ENCODE results near the gene GSK3B. TPM values are rescaled to one million over a fixed set of nuclear protein-coding genes. Genes with fewer than 3 reads are reported as not detected.
"Not testable (repeated sequence)": the region's sequence is repeated elsewhere in the genome, so short reads cannot be mapped to it uniquely, and the experiment has no call there.

GSK3B gene
- polyA plus RNA-seq, 1 donor: 49.9 TPM

DNA sequence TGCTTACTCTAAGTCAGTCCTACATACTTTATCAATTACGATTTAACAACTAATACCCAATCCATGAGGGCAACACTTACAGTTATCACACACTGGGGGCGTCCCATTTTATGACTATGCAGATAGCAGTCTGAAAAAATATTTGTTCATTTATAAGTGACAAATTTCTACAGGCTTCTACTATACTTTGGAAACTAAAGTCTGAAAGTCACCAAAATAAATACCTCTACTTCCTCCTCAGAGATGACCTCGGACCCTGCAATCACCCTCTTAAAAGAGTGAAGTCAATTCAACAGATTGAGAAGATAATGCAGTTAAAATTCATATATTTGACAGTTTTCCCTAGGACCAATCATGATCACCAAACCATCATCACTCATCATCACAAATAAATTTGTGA lies 76.6 kb downstream of the GSK3B start:
- no peak for DNase-seq

DNA sequence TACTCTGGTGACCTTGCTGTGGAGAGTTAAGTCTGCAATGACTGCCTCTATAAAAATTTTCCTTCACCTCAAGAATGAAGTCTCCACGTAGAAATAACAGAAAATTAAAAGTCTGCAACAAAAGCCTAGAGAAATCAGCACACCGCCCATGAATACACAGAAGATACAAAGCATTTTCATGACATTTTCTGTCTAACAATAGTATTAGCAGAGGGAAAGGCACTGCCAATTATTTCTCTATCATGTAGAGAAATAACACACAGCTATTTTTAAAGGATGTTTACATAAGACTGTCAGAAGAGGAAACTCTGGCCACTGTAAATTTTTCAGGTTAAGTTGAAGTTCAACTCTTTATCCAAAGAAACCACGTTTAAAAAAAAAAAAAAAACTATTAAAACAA lies 80.8 kb downstream of the GSK3B start:
- no peak for DNase-seq

GRCh38 chr3:120005741-120006140 lies 88.5 kb downstream of the GSK3B start:
- not testable (repeated sequence) for DNase-seq

GRCh38 chr3:120004008-120004498 lies 90.2 kb downstream of the GSK3B start:
- not testable (repeated sequence) for DNase-seq

- DNase-seq: no peak
These were observed 96.1 kb downstream of the GSK3B start for GRCh38 chr3:119998166-119998565.

GRCh38 chr3:119990888-119991287 lies 103.4 kb downstream of the GSK3B start:
- DNase-seq: no peak

- DNase-seq: no peak
These were observed 104.1 kb downstream of the GSK3B start for GRCh38 chr3:119989981-119990655.

DNA sequence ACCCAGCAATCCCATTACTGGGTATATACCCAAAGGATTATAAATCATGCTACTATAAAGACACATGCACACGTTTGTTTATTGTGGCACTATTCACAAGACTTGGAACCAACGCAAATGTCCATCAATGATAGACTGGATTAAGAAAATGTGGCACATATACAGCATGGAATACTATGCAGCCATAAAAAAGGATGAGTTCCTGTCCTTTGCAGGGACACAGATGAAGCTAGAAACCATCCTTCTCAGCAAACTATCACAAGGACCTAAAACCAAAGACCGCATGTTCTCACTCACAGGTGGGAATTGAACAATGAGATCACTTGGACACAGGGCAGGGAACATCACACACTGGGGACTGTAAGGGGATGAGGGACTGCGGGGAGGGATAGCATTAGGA lies 107.4 kb downstream of the GSK3B start:
- not testable (repeated sequence) for DNase-seq

DNA sequence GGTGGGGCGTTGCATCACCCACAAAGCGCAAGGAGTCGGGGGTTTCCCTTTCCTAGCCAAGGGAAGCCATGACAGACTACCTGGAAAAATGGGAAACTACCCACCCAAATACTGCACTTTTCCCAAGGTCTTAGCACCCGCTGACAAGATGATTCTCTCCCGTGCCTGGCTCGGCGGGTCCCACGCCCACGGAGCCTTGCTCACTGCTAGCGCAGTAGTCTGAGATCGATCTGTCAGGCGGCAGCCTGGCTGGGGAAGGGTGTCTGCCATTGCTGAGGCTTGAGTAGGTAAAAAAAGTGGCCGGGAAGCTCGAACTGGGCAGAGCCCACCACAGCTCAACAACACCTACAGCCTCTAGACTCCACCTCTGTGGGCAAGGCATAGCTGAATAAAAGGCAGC lies 112.9 kb downstream of the GSK3B start:
- no peak for DNase-seq

DNA sequence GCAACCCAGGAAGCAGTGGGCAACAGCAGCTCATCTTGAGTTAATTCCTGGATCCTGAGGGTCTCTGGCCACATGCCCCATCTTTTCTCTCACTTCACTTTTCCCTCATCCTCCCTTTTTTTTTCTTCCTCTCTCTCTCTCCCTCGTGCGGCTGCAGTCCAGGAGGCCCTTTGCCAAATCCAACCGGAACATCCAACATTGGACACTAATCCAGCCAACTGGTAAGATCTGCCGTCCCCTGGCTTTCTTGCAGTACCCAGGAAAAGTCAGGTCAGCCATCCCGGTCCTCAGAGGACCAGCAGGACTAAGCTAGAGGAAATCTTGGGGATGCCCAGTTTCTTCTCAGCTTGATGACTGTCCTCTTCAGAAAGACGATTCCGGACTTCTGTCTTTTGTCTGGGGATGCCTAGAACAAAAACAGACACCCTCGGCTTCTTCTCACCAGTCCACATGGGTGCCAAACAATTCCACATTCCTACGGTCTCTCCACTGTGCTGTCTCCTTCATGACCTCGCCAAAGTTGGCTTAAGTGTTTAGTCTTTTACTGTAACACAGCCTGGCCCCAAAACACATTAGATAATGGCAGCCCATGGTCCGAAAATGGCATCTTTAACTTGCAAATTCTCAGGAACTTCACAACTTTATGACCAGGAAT lies 115.6 kb downstream of the GSK3B start:
- DNase-seq: no peak

DNA sequence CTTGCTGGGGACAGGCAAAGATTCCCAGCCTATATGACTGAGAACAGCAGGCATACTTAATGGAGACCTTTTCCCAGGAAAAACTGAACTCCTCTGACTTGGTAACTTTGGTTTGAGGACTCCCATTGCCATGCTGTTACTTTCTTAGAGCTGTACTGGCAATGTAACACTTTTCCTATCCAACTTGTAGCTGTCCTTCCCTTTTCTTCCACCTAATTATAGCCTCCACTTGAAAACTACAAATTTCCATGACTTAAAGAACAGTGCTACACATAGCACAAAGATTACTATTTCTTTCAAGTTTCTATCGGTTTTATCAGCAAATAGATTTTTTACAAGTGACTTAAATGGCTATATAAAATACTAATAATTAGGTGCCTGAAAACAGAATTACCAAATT lies 116.9 kb downstream of the GSK3B start:
- DNase-seq: no peak

DNA sequence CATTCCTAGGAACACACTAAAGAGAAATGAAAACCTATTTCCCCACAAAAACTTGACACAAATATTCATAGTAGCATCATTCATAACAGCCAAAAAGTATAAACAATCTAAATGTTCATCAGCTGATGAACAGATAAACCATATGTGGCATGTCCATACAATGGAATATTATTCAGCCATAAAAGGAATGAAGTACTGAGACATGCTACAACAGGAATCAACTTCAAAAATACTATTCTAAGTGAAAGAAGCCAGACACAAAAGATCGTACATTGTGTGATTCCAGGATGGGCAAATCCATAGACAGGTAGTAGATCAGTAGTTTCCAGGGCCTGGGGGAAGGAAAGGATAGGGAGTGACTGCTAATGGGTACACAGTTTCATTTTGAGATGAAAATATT lies 118.0 kb downstream of the GSK3B start:
- DNase-seq: no peak

DNA sequence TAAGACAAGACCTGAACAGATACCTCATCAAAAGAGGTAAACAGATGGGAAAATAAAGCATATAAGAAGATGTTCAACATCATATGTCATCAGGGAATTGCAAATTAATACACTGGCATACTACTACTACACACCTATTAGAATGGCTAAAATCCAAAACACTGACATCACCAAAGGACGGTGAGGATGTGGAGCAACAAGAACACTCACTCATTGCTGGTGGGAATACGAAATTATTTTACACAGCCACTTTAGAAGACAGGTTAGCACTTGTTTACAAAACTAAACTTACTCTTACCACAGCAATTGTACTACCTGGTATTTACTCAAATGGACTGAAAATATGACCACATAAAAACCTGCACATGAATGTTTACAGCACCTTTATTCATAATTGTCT lies 119.6 kb downstream of the GSK3B start:
- no peak for DNase-seq

- no peak for DNase-seq
These were observed 121.1 kb downstream of the GSK3B start for GRCh38 chr3:119973018-119973646.

DNA sequence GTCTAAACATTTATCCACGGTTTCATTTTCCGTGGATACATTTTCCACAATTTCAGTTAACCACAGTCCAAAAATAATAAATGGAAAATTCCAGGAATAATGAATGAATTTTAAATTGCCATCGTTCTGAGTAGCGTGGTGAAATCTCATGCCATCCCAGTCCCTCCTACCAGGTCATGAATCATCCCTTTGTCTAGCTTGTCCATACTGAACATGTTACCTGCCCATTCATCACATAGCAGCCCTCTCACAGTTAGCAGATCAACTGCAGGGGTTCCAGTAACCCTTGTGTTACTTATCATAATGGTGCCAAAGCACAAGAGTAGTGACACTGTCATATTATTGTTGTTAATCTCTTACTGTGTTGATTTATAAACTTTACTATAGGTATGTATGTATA lies 124.5 kb downstream of the GSK3B start:
- DNase-seq: no peak

DNA sequence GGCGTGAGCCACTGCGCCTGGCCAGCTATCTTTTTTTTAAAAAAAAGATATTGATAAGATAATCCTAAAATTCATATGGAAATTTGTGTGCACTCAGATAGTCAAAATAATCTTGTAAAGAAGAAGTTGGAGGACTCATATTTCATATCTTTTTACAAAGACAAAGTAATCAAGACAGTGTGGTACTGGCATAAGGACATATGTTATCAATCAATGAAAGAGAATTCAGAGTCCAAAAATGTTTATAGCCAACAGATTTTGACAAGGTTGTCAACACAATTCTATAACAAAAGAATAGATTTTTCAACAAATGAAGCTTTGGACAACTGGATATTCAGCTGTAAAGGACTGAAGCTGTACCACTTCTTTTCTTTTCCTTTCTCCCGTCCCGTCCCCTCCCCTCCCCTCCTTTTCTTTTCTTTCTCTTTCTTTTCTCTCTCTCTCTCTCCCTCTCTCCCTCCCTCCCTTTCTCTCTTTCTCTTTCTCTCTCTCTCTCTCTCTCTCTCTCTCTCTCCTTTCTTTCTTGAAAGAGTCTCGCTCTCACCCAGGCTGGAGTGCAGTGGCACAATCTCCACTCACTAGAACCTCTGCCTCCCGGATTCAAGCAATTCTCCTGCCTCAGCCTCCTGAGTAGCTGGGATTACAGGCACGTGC lies 126.8 kb downstream of the GSK3B start:
- no peak for DNase-seq

DNA sequence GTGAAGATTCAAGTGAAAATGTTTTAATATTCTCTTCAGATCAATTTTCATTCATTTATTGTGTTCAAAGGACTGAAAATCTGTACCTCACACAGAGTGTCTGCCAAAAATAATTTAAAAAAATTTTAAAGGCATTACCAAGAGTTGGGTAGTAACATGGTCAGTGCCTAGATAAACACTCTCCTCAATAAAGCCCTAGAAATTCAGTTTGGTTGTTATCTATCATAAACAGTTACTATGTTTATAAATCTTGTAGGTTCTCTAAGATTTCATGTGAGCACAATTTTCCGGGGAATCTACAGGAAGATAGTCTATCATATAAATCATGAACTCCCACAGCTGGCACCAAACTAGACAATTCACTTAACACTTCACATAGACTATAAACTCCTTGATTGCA lies 128.6 kb downstream of the GSK3B start:
- no peak for DNase-seq

GRCh38 chr3:119964294-119964693 lies 130.0 kb downstream of the GSK3B start:
- DNase-seq: no peak

DNA sequence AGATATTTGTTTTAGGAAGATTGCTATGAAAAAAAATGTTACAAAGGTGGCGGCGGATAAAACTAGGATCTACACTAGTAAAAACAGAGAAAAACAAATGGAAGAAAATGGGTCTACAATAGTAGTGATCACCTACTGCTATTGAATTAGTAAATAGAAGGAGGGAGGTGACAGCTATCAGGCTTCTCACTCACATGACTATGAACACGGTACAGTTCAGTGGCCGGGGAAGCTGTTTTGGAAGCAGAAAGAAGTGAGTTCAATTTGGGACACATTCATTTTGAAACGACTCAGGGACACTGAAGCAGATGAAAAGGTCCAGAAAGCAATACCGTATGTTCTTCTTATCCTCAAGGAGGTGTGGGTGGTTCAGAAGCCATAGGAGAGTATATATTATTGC lies 138.3 kb downstream of the GSK3B start:
- no peak for DNase-seq

DNA sequence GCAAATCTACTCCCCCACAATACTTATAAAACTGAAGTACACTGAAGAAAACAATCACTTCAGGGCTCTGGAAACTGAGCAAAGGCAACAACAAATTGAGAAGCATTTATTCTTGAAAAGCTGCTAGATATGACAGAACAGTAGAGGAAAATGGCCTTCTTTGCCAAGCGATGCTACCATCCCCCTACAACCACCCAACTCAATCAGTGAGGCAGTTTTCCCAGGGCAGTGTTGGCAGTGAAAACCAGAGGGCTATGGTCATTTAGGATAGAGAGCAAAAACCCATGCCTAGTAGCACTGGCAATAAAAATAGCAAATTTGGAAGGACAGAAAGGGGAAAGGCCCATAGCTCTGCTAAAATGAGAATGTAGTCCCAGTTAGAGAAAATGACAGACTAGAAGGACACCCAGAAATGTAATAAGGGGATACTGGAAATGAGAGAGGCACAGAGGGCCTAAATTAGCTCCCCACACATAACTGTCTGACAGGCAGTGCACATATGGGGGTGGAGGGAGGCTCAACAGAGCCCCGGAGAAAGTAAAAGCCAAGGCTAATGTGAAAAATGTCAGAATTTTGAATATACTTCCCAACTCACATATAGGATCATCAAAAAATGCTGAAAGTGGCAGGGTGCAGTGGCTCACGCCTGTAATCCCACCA lies 143.5 kb downstream of the GSK3B start:
- DNase-seq: no peak

DNA sequence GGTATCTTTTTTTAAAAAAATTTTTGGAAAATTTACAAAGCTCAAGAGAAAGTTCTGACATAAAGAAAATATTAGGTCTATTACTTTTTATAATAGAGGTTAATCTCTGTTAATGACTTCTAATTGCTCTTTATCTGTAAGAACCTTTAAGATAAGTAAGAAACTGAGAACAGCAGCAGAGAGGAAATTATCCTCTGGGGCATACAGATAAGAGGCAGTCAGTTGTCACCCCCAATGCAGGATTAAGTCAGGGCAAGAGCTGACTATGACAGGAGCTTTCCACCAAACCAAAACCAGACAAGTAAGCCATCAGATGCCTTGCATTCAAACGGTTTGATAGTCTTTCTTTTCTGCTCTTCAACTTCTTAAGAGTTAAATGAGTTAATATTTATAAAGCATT lies 149.0 kb downstream of the GSK3B start:
- DNase-seq: no peak

DNA sequence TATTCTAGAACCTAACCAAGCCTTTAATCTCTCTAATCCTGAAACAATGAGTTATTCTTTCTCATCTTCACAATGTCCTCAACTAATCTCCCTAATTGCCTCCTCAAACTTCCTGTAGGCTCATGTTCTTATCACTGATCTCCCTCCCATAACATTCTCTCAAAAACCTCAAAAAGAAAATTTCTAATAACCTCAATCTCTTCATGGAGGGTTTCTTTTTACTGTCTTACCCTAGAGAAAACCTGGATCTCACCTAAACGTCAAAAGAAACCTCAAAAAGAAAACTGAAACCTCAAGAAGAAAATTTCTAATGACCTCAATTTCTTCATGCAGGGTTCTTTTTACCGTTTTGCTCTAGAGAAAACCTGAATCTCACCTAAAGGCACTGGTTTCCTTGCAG lies 150.2 kb downstream of the GSK3B start:
- DNase-seq: no peak
